Neural crest cell (in vitro differentiated cells): Measurements from ENCODE around the gene UBXN6. TPM values are rescaled to one million over a fixed set of nuclear protein-coding genes. Genes with fewer than 3 reads are reported as not detected.

ENCODE experiments used
- DNase-seq: peaks from one replicate; pipeline ENCODE4 v3.0.0; 2021; ENCODE audit warnings: low read depth, mixed read lengths, low spot score
- H3K27ac Mint-ChIP-seq: one replicate; pipeline ENCODE4 v1.8.0; 2021; ENCODE audit warnings: mild to moderate bottlenecking, mixed read lengths; ENCODE audit not compliant: unreplicated experiment
- H3K27me3 Mint-ChIP-seq: 2 replicates; pipeline ENCODE4 v1.8.0; 2021; ENCODE audit warnings: low read depth, mild to moderate bottlenecking, mixed read lengths
- H3K36me3 Mint-ChIP-seq: 2 replicates; pipeline ENCODE4 v1.8.0; 2021; ENCODE audit warnings: low read depth, mild to moderate bottlenecking, mixed read lengths
- H3K4me1 Mint-ChIP-seq: 2 replicates; pipeline ENCODE4 v1.8.0; 2021; ENCODE audit warnings: mixed read lengths
- H3K4me3 Mint-ChIP-seq: one replicate; pipeline ENCODE4 v1.8.0; 2021; ENCODE audit warnings: mild to moderate bottlenecking, mixed read lengths
- H3K9me3 Mint-ChIP-seq: 2 replicates; pipeline ENCODE4 v1.8.0; 2021; ENCODE audit warnings: mixed read lengths
- CTCF ChIP-seq: fragments of 200-600 bp; sonication (generic); conservative IDR thresholded peaks from 2 replicates; pipeline ENCODE4 v1.5.0; 2021; ENCODE audit warnings: antibody characterized with exemption, mild to moderate bottlenecking
- total RNA-seq: library from RNA; stranded (reverse); gene quantifications from 2 replicates; pipeline ENCODE4 v1.2.1, GENCODE V29; 2021

UBXN6 gene
- total RNA-seq, 1 donor from 2014 or later = 40.9 TPM

GRCh38 chr19:4453232-4454179, 4.1 kb downstream of the UBXN6 start:
- TF ChIP-seq CTCF = no peak
- Mint-ChIP-seq H3K9me3 (no peaks in the 10 kb centered on the region), H3K36me3 (peaks cover 2% of the 10 kb centered on the region), H3K27ac (no peak overlapping the region), H3K4me3 (peak overlapping the region; percentile 76), H3K4me1 (peaks cover 12% of the 10 kb centered on the region), H3K27me3 (peaks cover 12% of the 10 kb centered on the region)
- no peak for DNase-seq

- DNase-seq = no peak
- Mint-ChIP-seq H3K4me1 (peaks cover 12% of the 10 kb centered on the region), H3K27me3 (peaks cover 10% of the 10 kb centered on the region), H3K9me3 (no peaks in the 10 kb centered on the region), H3K36me3 (peaks cover 2% of the 10 kb centered on the region), H3K4me3 (peak overlapping the region; percentile 76), H3K27ac (no peak overlapping the region)
- no peak for TF ChIP-seq CTCF
Measured at GRCh38 chr19:4452230-4452990, 5.2 kb downstream of the UBXN6 start.

GRCh38 chr19:4449639-4450028, 8.0 kb downstream of the UBXN6 start:
- H3K9me3 Mint-ChIP-seq = no peaks in the 10 kb centered on the region
- TF ChIP-seq CTCF = no peak
- no peaks in the 10 kb centered on the region for H3K4me1 Mint-ChIP-seq
- peaks cover 2% of the 10 kb centered on the region for H3K27me3 Mint-ChIP-seq
- H3K4me3 Mint-ChIP-seq = no peak overlapping the region
- no peak overlapping the region for H3K27ac Mint-ChIP-seq
- DNase-seq = no peak
- peaks cover 2% of the 10 kb centered on the region for H3K36me3 Mint-ChIP-seq

- Mint-ChIP-seq H3K36me3 (peaks cover 2% of the 10 kb centered on the region), H3K27ac (no peak overlapping the region)
Measured at GRCh38 chr19:4449022-4449638, 8.5 kb downstream of the UBXN6 start.

More at GRCh38 chr19:4449022-4449638, 8.5 kb downstream of the UBXN6 start:
- no peak for TF ChIP-seq CTCF
- no peak overlapping the region for H3K4me3 Mint-ChIP-seq
- DNase-seq = no peak
- H3K4me1 Mint-ChIP-seq = no peaks in the 10 kb centered on the region
- H3K9me3 Mint-ChIP-seq = no peaks in the 10 kb centered on the region
- H3K27me3 Mint-ChIP-seq = peaks cover 2% of the 10 kb centered on the region
